ENCODE measurements around the gene RNPEPL1.

- TF ChIP-seq FOXA1 (IDR thresholded peaks at IDR 0.05) (no peak), FOXK2 (IDR thresholded peaks at IDR 0.05) (no peak), SUZ12 (IDR thresholded peaks at IDR 0.05) (no peak), HDGF (IDR thresholded peaks at IDR 0.05; ENCODE audit: borderline replicate concordance) (no peak), FOXM1 (IDR thresholded peaks at IDR 0.05; ENCODE audit: borderline replicate concordance) (no peak), SP1 (IDR thresholded peaks at IDR 0.05) (no peak), ELF4 (IDR thresholded peaks at IDR 0.05) (no peak), ARNT (IDR thresholded peaks at IDR 0.05) (no peak), BHLHE40 (IDR thresholded peaks at IDR 0.05; ENCODE audit: borderline replicate concordance) (no peak), L3MBTL2 (conservative IDR thresholded peaks at IDR 0.05) (no peak), ZNF384 (IDR thresholded peaks at IDR 0.05) (no peak), NFRKB (IDR thresholded peaks at IDR 0.05) (no peak), LEF1 (IDR thresholded peaks at IDR 0.05; ENCODE audit: borderline replicate concordance) (no peak)
- TF ChIP-seq, protein P1, sequence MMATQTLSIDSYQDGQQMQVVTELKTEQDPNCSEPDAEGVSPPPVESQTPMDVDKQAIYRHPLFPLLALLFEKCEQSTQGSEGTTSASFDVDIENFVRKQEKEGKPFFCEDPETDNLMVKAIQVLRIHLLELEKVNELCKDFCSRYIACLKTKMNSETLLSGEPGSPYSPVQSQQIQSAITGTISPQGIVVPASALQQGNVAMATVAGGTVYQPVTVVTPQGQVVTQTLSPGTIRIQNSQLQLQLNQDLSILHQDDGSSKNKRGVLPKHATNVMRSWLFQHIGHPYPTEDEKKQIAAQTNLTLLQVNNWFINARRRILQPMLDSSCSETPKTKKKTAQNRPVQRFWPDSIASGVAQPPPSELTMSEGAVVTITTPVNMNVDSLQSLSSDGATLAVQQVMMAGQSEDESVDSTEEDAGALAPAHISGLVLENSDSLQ (IDR thresholded peaks at IDR 0.05), result no peak
Observed at GRCh38 chr2:240520974-240521350, 47.3 kb upstream of the RNPEPL1 start.
